Measurements from ENCODE around the gene CXCR3. TPM values are rescaled to one million over a fixed set of nuclear protein-coding genes. Genes with fewer than 3 reads are reported as not detected.
"Not testable (repeated sequence)": the region's sequence is repeated elsewhere in the genome, so short reads cannot be mapped to it uniquely, and the experiment has no call there.

CXCR3 gene
- total RNA-seq, 1 donor from 2014 or later = not detected

DNA sequence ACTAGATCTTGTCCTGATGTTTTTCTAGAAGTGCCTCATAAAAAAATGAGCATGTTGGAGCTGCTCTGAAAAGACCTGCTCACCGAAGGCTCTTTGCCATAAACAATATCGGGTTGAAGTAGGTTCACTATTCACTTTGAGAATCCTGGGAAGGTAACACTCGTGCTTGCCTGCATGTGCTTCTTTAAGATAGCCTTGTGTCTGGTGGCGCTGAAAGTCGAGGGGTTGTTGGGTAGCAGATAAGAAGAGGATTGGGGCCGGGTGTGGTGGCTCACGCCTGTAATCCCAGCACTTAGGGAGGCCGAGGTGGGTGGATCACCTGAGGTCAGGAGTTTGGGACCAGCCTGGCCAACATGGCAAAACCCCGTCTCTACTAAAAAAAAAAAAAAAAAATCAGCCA, 6.6 kb downstream of the CXCR3 start:
- DNase-seq (ENCODE audit: low read depth) = not testable (repeated sequence)

DNA sequence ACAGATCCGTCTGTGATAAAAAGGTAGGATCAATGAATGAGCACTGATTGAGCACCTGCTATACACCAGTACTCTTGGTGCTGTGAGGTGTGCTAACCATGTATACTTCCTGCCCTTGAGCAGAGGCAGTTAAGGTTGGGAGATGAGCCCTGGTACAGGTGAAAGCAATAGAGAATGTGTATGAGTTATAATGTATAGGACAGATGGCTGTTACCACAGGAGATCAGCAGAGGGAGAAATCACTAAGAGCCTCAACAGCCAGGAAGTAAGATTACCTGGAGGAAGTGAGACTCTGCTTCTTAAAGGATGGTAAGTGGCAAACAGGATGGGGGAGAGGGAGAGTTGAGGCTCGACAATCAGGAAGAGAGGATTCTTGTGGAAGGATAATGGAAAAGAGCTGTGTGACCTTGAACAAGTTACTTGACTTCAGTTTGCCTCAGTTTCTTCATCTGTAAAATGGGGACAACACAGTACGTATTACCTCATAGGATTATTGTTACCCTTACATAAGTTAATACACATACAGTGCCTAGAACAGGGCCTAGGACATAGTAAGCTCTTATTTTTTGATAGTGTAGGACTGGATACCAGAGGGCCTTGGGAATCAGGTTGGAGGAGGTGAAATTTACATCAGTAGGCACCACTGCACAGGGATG, 9.1 kb downstream of the CXCR3 start:
- no peak for DNase-seq (ENCODE audit: low read depth)

DNA sequence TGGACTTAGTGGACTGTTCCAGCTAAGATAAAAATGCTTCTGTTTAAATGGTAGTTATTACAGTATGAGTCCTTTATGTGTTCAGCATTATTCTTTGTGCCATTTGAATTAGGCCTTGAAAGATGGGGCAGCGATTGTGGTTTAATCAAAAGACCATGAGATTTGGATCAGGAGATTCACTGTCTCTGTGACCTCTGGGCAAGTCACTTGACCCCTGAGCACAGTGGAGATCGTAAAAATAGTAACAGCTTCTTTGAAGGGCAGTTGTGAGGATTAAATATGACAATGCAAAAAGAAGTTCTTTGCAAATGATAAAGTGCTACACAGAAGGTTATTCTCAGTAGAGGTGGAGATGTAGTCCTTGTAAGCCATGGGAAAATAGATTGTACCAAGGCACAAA, 10.8 kb downstream of the CXCR3 start:
- DNase-seq (ENCODE audit: low read depth) = no peak

DNA sequence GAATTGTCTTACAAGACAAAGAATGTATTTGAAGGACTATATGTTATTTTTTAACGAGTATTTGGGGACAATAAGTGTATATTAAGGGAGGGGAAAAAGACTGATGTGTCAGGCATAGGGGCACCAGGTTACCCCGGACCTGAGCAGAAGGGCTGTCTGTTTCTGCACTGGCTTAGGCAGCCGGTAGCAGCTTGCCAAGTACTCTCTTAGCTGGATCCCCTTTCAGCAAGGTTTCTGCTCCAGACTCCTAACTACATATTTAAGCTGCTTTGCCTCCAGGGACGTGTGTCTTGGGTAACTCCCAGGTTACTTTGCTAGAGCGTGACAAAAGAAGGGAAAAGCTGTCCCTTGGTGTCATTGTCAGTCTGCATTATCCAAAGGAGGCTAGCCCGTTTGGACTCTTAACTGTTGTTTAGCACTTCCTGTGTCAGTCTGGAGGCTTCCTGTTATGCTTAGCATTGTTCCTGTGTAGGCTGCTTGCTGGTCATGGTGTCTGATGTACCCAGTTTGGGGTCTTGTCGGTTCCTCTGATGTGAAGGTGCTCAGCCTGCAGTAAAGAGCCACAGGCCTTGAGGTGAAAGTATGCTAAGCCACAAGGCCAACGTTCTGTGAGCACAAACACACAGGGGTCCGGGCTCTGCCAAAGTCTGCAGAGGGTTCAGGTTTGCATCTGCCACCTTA, 11.6 kb downstream of the CXCR3 start:
- no peak for DNase-seq (ENCODE audit: low read depth)

DNA sequence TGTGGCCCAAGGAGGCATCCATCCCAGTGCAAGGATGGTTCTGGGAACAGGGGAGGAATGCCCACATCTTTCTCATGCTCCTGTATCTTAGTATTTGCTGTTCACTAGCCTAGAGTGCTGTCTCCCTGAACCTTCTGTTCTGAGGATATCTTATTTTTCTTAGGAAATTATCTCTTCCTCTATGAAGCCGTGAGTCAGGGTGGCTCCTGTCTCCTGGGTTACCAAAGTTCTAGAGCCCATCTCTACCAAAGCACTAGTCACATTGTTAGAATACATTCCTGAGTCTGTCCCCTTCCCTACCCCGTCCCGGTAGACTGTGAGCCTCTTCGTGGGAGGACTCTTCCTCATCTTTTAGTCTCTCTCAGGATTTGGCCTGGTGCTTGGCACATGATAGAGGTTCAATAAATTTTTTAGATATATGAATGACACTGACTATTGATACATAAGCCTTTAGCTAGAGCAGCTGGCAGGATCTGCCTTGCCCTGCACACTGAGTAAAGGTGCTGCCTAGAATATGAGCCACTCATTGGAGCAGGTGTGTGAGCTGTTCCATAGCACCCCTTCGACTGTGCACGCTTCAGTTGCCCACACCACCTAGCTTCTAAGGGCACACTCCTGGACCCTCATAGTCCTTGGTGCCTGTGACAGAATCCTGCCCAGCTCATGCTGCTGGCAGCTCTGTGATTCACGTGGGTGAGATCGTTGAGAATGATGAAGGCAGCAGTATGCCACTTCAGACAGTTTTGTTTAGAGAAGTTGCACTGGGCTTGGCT, 13.3 kb downstream of the CXCR3 start:
- no peak for DNase-seq (ENCODE audit: low read depth)

DNA sequence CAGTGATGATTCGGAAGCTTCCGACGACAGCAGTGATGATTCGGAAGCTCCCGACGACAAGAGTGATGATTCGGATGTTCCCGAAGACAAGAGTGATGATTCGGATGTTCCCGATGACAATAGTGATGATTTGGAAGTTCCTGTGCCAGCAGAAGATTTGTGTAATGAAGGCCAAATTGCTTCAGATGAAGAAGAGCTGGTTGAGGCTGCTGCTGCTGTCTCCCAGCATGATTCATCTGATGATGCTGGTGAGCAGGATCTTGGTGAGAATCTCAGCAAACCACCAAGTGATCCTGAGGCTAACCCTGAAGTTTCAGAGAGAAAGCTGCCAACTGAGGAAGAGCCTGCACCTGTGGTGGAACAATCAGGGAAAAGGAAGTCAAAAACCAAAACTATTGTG, 14.2 kb downstream of the CXCR3 start:
- DNase-seq (ENCODE audit: low read depth) = peak; percentile 15

DNA sequence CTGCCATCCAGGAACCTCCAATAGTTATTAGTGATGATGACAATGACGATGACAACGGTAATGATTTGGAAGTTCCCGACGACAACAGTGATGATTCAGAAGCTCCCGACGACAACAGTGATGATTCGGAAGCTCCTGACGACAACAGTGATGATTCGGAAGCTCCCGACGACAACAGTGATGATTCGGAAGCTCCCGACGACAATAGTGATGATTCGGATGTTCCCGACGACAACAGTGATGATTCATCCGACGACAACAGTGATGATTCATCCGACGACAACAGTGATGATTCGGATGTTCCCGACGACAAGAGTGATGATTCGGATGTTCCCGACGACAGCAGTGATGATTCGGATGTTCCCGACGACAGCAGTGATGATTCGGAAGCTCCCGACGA, 14.7 kb downstream of the CXCR3 start:
- no peak for DNase-seq (ENCODE audit: low read depth)

DNA sequence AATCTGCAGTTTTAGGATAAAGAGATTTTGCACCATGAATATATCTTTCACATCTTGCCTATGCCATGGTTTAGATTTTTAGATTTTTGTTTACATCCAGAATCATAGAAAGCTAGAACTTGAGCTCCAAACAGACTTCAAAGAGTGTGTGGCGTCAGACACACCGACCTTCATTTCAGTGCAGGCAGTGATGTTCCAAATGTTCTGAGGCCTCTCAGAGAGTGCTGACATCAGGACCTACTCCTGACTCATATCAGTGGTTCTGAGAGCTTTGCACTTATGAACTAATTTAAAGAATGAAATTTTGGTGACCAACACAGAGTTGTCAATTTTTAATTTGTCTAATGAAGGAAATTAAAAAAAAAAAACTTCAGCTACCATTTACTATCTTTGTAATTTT, 18.3 kb downstream of the CXCR3 start:
- no peak for DNase-seq (ENCODE audit: low read depth)

DNA sequence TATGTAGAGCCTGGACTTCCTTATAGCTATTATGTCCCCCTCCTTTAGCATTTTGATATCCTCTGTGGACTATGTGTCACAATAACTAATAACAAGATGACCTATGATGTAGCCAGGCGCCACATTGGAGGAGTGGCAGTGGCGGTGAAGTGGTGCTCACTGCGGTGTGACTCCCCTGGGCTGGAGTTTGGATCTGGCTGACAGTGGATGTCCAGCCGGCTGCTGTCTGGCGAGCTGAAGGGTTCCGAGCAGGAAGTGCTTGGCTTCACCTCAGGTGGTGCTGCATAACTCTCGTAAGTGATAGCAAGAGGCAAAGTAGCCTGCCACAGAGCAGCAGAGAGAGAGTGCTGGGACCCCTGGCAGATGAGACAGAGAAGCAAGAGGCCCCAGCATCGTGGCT, 25.1 kb downstream of the CXCR3 start:
- not testable (repeated sequence) for DNase-seq (ENCODE audit: low read depth)

DNA sequence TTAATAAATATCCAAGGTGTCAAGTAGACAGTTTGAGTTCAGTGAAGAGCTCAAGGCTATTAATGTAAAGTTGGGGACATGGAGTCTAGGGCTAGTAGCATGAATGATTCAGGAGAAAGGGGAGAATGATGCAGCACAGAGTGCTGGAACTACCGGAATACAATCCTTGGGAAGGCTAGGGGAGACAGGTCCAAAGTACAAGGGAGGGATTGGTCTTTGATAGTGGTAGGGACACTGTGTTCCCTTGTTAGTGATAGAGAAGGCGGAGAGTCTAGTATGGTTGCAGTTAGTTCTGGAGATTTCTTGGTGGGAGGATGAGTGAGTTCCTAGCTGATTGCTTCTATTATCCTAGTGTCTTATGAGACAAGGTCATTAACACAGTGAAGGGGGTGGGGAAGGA, 31.4 kb downstream of the CXCR3 start:
- DNase-seq (ENCODE audit: low read depth) = no peak

DNA sequence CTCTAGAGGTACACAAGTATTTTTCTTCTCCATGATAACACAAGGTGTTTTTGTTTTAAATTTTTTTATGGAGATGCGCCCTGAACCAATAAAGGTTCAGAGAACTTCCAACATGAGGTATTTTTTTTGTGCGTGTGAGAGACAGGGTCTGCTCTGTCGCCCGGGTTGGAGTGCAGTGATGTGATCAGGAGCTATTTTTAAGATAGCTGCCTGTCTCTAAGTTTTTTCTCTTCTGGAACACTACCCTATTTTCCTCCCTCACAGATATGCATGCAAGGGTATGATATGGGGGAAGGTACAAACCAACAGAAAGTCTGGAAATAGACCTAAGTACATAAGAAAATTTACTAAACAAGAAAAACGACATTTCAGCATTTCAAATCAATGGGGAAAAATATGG, 37.1 kb downstream of the CXCR3 start:
- DNase-seq (ENCODE audit: low read depth) = peak; percentile 8

DNA sequence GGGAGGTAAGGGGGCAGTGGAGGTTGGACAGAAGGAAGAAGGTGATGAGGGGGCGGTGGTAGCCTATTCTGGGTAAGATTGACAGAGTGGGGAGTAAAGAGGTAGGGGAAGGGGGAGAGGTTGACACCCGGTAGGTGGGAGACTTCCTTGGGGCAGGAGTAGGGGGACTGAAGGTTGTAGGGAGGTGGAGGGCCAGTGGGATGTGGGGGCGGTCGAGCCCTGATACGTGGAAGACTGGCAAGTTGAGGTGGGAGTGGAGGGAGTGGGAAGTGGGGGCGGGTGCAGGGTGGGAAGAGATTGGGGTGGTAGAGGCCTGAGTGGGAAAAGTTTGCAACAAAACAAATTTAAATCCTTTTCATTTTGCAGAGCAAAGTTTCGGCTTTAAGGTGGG, 38.3 kb downstream of the CXCR3 start:
- DNase-seq (ENCODE audit: low read depth) = no peak

DNA sequence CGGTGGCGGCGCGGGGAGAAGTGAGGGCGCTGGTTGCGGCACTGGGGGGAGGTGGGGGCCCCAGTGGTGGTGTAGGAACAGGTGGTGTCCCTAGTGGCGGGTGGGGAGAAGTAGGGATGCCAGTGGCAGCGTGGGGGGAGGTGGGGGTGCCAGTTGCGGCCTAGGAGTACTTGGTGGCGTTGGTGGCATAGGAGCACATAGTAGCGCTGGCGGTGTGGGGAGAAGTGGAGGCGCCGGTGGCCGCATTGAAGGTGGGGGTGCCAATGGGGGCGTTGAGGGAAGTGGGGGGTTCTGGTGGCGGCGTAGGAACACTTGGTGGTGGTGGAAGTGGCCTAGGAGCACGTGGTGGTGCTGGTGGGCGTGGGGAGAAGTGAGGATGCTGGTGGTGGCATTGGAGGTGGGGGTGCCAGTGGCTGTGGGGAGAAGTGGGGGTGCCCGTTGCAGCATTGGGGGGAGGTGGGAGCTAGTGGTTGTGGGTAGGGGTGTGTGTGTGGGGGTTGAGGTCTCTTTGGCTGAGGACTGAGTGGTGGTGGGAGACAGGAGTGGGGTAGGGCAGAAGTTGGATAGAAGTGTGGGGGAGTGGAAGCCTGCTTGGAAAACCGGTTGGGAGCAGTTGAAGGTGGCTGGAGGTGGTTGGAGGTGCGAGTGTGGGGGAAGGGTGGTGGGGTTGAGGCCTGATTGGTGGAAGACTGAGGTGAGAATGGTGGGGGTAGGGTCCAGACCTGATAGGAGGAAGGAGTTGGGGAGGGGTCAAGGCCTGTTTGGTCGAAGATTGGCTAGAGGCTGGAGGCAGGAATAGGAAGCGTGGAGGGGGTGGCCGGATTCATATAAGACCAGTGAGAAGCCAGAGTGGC, 38.9 kb downstream of the CXCR3 start:
- DNase-seq (ENCODE audit: low read depth) = no peak

DNA sequence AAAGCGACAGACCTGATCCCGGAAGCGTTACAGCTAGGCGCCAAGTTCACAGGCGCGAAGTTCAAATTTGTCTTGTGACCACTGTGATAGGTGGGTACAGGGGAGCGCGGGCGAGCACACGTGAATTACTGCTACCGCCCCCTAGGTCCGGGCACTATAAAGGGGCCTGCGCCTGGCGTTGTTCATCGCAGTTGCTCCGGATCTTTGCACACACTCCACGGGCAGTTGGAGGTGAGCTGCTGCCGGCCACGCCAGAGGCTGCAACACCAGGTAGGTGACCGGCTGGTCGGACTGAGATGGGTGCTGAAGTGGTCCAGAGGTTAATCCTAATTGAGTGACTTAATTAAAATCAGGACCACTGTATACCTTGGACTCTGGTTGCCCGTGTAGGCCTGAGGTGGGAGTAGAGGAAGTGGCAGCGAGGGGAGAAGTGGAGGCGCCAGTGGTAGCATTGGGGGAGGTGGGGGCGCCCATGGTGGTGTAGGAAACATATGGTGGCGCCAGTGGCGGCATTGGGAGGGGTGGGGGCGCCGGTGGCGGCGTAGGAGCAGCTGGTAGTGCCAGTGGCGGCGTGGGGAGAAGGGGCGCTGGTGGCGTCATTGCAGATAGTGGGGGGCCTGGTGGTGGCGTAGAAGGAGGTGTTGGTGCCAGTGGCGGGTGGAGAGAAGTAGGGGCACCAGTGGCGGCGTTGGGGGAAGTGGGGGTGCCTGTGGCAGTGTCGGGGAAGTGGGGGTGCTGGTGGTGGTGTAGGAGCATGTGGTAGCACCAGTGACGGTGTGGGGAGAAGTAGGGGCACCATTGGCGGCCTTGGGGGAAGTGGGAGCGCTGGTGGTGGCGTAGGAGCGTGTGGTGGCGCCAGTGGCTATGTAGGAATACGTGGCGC, 39.8 kb downstream of the CXCR3 start, which contains the start of gene GCNA:
Gene GCNA, plus strand, starts transcription at position 185 of the 883 bp plus-strand sequence. CDS start 2,385 bp downstream, outside the sequence.
- DNase-seq (ENCODE audit: low read depth) = no peak

DNA sequence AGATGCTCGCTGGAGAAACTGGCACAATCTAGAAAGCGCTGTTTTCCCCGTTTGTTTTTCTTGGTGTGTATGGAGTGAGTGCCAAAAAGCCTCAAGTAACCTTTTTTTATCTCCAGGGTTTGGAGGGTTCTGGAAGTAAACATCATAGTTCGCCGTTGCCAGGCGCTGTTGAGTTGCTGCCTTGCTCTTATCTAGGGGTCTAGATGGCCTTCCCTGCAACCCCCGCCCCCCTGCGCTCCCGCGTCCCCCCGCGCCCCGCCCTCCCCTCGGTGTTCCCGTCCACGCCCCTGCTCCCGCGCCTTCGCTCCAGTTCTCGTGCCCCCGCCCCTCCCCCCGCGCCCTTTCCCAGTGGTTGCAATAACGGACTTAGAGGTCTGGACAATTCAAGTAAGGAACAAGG, 40.6 kb downstream of the CXCR3 start:
- no peak for DNase-seq (ENCODE audit: low read depth)

DNA sequence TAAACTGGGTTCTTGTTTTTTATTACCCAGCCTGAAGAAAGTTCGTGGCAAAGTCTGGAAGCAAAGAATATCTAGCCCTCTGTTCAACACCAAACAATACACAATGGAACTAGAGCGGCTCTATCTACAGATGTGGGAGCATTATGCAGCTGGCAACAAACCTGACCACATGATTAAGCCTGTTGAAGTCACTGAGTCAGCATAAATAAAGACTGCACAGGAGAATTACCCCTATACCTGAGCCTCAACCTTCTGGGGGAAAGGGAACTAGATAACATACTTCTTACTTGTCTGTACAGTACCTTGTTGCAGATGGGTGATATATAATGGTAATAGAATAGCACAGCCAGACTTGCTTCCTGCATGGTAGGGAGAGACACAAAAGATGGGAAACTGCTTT, 44.7 kb downstream of the CXCR3 start:
- DNase-seq (ENCODE audit: low read depth) = no peak

DNA sequence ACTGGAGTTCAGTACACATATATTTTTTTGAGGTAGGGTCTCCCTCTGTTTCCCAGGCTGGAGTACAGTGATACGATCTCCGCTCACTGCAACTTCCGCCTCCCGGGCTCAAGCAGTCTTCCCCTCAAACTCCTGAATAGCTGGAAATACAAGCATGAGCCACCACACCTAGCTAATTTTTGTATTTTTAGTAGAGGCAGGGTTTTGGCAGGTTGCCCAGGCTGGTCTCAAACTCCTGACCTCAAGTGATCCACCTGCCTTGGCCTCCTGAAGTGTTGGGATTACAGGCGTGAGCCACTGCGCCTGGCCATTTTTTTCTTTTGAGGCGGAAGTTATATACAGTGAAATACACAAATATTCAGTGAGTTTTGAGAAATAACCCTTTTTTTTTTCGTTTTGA, 46.9 kb downstream of the CXCR3 start:
- peak; percentile 7 for DNase-seq (ENCODE audit: low read depth)

Measured in myocyte (in vitro differentiated cells).